ENCODE measurements around the gene SH3PXD2A. TPM values are rescaled to one million over a fixed set of nuclear protein-coding genes. Genes with fewer than 3 reads are reported as not detected.

The SH3PXD2A gene
- total and polyA plus RNA-seq, 2 donors (not counting 1 experiment from before 2014, with no cell fraction given), result 3.2 to 33.5 TPM

GRCh38 chr10:103548006-103548405 lies 307.4 kb downstream of the SH3PXD2A start:
- TF ChIP-seq CTCF (IDR thresholded peaks at IDR 0.05) (no peak), EZH2 (IDR thresholded peaks at IDR 0.05; ENCODE audit: borderline replicate concordance, insufficient read depth, low read depth, low read length, poor library complexity, severe bottlenecking) (no peak)
- no peaks in the 10 kb centered on the region for H3K9me3 Mint-ChIP-seq (ENCODE audit: insufficient read depth)
- Histone ChIP-seq H3K27me3 (replicated peaks in 1 of 4; ENCODE audit: control extremely low read depth in 1 of 4, control insufficient read depth in 3 of 4, insufficient read depth in 4 of 4, low read length in 3 of 4) (peaks cover 0 to 3% (median 1%) of the 10 kb centered on the region in 4 experiments), H3K79me2 (ENCODE audit: control insufficient read depth, insufficient read depth, low read length) (no peaks in the 10 kb centered on the region), H3K4me3 (ENCODE audit: control extremely low read depth in 1 of 5, extremely low read depth in 1 of 5, insufficient read depth in 1 of 5, low read depth in 2 of 5, low read length in 4 of 5) (no peak overlapping the region), H3K36me3 (replicated peaks in 1 of 2; ENCODE audit: control extremely low read depth in 1 of 2, control insufficient read depth in 1 of 2, extremely low read depth in 1 of 2, insufficient read depth in 2 of 2, low read length in 1 of 2) (no peaks in the 10 kb centered on the region), H4K20me1 (ENCODE audit: control insufficient read depth, insufficient read depth, low read length, poor library complexity, severe bottlenecking) (no peaks in the 10 kb centered on the region), H3K9me3 (ENCODE audit: control extremely low read depth in 1 of 3, control insufficient read depth in 2 of 3, insufficient read depth in 1 of 3, low read length in 2 of 3) (peaks cover 0 to 3% (median 0%) of the 10 kb centered on the region in 3 donors), H3K4me2 (replicated peaks; ENCODE audit: low read depth, low read length, poor library complexity, severe bottlenecking) (no peak overlapping the region), H3K9ac (ENCODE audit: low read length) (no peak overlapping the region), H3K27ac (ENCODE audit: low read length in 2 of 2) (no peak overlapping the region), H3K4me1 (ENCODE audit: control insufficient read depth in 2 of 2, insufficient read depth in 2 of 2, low read length in 2 of 2) (peaks cover 3 to 17% of the 10 kb centered on the region in 2 donors), H2AFZ (ENCODE audit: insufficient read depth, low read depth, low read length, poor library complexity, severe bottlenecking) (no peak overlapping the region)
- peaks cover 4% of the 10 kb centered on the region for H3K27me3 Mint-ChIP-seq
- WGBS (ENCODE audit: insufficient coverage), result 89% methylated on average over 1 of the region's 3 CpGs
- intact Hi-C loops (cut with micrococcal nuclease), result no loop called here
- DNase-seq, result no peak
- ChIA-PET CTCF (interaction anchor here (1.3 to 1.4 kb wide), 2 partner anchors 57 to 138 kb away, joined by 3 to 6 read pairs; no protein-coding TSS in a partner anchor), POLR2A (no interaction called here)
- peaks cover 20% of the 10 kb centered on the region for H3K4me1 Mint-ChIP-seq
- H3K27ac Mint-ChIP-seq, result no peak overlapping the region
- ATAC-seq (ENCODE audit: low read depth), result no peak
- H3K4me3 Mint-ChIP-seq, result no peak overlapping the region

- ATAC-seq (ENCODE audit: low read depth) (no peak), DNase-seq (peak; percentile 1)
- no peaks in the 10 kb centered on the region for H4K20me1 ChIP-seq (ENCODE audit: control insufficient read depth, insufficient read depth, low read length, poor library complexity, severe bottlenecking)
- intact Hi-C loops (cut with micrococcal nuclease), result no loop called here
- peaks cover 25% of the 10 kb centered on the region for H3K4me1 Mint-ChIP-seq
- H3K4me1 ChIP-seq (ENCODE audit: control insufficient read depth in 2 of 2, insufficient read depth in 2 of 2, low read length in 2 of 2), result peaks cover 9 to 22% of the 10 kb centered on the region in 2 donors
- no peak overlapping the region for H3K4me3 Mint-ChIP-seq
- POLR2A ChIA-PET, result no interaction called here
- H3K9ac ChIP-seq (ENCODE audit: low read length), result no peak overlapping the region
- CTCF ChIA-PET, result interaction anchor here (1.0 to 1.4 kb wide), 3 partner anchors 17 to 139 kb away, joined by 3 to 6 read pairs (median 3); no protein-coding TSS in a partner anchor
- peaks cover 0 to 3% (median 0%) of the 10 kb centered on the region in 3 donors for H3K9me3 ChIP-seq (ENCODE audit: control extremely low read depth in 1 of 3, control insufficient read depth in 2 of 3, insufficient read depth in 1 of 3, low read length in 2 of 3)
- peaks cover 0 to 7% (median 3%) of the 10 kb centered on the region in 4 experiments for H3K27me3 ChIP-seq (replicated peaks in 1 of 4; ENCODE audit: control extremely low read depth in 1 of 4, control insufficient read depth in 3 of 4, insufficient read depth in 4 of 4, low read length in 3 of 4)
- H3K27ac ChIP-seq (ENCODE audit: low read length in 2 of 2), result no peak overlapping the region
- H3K4me2 ChIP-seq (replicated peaks; ENCODE audit: low read depth, low read length, poor library complexity, severe bottlenecking), result no peak overlapping the region
- 90% methylated on average over 8 of the region's 10 CpGs for WGBS (ENCODE audit: insufficient coverage)
- H3K27me3 Mint-ChIP-seq, result peaks cover 3% of the 10 kb centered on the region
- H3K36me3 ChIP-seq (replicated peaks in 1 of 2; ENCODE audit: control extremely low read depth in 1 of 2, control insufficient read depth in 1 of 2, extremely low read depth in 1 of 2, insufficient read depth in 2 of 2, low read length in 1 of 2), result no peaks in the 10 kb centered on the region
- H3K4me3 ChIP-seq (ENCODE audit: control extremely low read depth in 1 of 5, extremely low read depth in 1 of 5, insufficient read depth in 1 of 5, low read depth in 2 of 5, low read length in 4 of 5), result no peak overlapping the region
- H3K9me3 Mint-ChIP-seq (ENCODE audit: insufficient read depth), result no peaks in the 10 kb centered on the region
- TF ChIP-seq EZH2 (IDR thresholded peaks at IDR 0.05; ENCODE audit: borderline replicate concordance, insufficient read depth, low read depth, low read length, poor library complexity, severe bottlenecking) (no peak), CTCF (IDR thresholded peaks at IDR 0.05) (no peak)
- no peak overlapping the region for H2AFZ ChIP-seq (ENCODE audit: insufficient read depth, low read depth, low read length, poor library complexity, severe bottlenecking)
- no peaks in the 10 kb centered on the region for H3K79me2 ChIP-seq (ENCODE audit: control insufficient read depth, insufficient read depth, low read length)
- no peak overlapping the region for H3K27ac Mint-ChIP-seq
These were observed 307.9 kb downstream of the SH3PXD2A start for GRCh38 chr10:103547391-103547946.
